Measurements from ENCODE around the gene PSMG4.

Gene PSMG4

DNA sequence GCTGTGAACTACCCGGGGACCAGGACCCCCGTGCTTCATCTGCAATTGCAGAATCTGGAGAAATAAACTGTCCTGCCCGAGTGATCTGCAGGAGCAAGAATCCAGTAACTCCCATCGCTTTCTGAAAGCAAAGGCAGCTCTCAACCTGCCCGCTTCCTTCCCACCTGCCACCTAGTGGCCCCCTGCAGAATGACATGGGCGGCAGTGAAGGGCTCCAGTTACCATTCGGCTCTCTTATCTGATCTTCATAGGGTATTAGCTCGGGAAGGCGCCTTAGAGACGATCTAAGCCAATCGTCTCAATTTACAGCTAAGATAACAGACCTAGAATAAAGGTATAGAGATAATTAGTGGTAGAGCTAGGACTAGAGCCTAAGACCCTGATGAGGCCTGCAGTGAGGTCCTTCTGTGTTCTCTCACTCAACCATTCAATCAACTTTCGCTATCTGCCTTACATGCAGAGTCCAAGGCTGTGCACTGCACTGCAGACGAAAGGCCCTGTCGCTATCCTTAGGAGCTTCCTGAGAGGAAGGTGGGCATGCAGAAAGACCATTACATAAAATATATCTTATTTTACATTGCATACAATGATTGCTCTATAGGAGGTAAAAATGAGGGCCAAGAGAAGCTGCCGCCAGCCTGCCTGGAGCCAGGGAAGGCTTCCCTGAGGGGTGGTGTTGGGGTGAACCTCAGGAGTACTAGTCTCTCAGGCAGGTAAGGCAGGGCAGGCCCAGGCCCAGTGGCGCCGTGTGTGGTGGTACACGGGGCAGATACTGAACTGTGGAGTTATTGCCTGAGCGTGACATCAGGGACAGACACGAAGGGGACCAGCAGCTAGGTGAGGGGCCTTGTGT, 7.1 kb upstream of the PSMG4 start:
- DNase-seq (ENCODE audit: low read depth in 2 of 2) = peak; percentile 74 to 78

DNA sequence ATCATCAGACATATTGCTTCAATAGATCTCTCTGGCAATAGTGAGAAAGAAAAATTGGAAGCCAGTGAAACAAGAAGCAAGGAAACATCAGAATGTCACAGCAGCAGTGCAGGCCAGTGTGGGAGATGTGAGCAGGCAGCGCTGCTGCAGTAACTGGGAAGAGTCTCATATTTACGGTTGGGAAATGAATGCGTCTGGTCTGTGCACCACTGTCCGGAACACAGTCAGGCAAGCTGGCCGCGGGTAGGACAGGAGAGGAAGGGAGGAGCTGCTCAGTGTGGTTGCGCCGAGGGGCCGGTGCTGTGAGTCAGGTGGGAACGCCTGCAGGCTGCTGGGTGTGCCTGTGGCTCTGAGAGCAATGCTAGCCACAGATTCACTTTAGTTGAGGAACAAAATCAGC, 6.4 kb upstream of the PSMG4 start:
- no peak for DNase-seq (ENCODE audit: low read depth in 2 of 2)

DNA sequence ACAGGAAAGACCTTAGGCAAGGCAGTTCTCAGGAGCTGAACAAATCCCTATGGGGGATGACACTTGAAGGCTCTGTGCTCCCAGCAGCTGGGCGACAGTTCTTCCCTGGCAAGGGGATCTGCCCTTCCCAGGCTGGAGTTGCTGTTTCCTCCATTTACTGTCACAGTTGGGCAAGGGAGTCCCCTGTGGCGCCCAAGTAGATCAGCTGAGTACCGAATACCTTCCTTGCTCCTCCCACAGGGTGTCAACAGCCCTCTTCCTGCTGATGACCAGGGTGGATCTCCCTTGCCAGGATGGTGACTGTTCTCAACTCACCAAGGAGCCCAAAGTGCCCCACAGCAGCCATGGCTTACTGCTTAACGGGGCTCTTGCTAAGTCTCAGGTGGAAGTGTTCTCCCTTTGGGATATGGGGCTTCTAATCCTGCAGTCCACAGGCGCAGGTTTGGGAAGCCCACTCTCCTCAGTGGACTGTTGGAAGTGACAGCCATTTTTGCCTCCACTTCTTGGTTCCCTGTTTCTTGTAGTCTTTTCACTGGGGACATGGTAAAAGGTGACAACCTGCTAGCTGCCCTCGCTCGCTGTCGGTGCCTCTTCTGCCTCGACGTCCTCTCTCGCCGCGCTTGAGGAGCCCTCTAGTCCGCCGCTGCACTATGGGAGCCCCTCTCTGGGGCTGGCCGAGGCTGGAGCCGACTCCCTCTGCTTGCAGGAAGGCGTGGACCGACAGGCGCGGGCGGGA, 5.7 kb upstream of the PSMG4 start:
- DNase-seq (ENCODE audit: low read depth in 2 of 2) = no peak

DNA sequence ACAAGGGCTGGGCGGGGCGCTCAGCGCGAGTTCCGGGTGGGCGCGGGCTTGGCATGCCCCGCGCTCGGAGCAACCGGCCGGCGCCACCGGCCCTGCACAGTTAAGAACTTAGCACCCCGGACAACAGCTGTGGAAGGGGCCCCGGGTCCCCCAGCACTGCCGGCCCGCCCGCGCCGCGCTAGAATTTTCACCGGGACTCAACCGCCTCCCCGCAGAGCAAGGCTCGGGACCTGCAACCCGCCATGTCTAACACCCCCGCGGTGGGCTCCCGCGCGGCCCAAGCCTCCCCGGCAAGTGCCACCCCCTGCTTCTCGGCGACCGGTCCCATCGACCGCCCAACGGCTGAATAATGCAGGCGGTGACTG, 5.2 kb upstream of the PSMG4 start:
- DNase-seq (ENCODE audit: low read depth in 2 of 2) = no peak

DNA sequence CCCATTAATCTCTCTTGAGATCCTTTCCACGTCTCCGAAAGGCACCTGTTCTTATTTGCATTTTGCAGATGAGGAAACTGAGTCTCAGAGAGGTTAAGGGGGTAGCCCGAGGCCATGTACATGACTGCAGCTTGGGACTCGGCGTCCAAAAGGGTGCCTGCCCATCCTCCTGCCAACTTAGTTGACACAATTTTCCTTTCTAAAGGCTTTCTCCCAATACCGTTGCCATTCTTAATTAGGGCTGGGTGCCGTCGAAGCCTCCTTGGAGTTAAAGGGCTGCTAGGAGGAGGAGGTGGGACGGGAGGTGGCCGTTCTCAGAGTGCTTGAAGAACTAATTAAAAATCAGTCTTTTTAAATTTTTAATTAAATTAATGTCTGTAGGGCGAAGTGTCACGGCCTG, 546 bp upstream of the PSMG4 start:
- no peak for DNase-seq (ENCODE audit: low read depth in 2 of 2)

DNA sequence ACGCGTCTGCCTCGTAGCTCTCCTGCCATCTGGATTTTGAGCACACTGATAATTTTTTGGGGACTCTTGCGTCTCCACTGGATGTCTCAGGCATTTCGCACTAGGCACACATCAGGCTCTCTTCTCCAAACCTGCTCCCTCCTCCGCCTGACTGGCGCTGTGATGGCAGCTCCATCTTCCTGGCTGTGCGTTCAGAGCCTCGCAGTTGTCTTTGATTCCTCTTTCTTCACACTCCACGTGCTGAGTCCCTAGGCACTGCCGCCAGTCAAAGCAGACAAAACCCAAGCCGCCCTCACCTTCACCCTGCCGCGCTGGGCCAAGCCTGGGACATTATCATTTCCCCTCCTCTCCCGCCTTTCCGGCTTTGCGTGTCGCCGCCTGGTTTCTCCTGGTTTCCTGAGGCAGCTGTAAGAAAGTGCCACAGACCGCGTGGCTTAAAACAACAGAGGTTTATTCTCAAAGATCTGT, 778 bp downstream of the PSMG4 start:
- DNase-seq (ENCODE audit: low read depth in 2 of 2) = peak in 1 of 2 donors; percentile 16

DNA sequence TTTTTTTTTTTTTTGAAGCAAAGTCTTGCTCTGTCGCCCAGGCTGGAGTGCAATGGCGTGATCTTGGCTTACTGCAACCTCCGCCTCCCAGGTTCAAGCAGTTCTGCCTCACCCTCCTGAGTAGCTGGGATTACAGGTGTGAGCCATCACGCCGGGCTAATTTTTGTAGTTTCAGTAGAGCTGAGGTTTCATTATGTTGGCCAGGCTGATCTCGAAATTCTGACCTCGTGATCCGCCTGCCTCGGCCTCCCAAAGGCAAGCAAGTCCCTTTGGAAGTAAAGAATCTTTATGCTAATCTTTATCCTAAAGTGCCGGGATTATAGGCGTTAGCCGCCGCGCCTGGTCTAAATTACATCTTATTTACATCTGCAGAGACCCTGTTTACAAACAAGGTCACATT, 1.5 kb downstream of the PSMG4 start:
- DNase-seq (ENCODE audit: low read depth in 2 of 2) = no peak

DNA sequence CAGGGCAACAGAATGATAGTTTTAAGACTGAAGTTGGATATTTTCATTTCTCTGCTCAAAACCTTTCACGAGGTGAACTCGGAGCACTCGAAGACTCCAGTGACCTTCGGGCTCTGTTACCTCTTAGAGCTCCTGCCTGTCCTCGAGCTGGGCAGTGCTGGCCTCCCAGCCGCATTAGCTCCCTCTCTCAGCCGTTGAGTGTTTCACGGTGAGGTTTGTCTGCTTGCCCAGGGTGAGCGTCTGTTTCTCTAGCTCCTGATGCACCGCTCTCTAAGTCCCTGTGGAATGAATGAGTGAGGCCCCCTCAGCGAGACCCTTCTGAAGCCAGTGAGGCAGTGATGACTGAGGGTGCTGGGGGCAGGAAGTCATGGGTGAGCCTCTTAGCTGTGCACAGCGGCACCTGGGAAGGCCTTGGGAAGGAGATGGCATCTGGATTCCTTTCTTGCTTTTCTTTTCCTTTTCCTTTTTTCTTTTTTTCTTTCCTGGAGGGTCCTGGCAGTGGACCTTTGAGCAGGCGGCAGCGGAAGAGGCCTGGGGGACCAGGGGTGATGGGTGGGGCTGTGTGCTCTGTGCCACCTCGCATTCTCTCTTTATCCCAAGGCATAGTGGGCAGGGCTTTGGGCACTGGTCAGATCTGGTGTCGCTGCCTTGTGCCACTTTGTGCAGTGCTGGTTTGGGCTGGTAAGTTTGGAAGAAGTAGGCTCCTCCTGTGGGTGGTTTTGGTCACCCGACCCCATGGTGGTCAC, 2.2 kb downstream of the PSMG4 start:
- DNase-seq (ENCODE audit: low read depth in 2 of 2) = no peak

DNA sequence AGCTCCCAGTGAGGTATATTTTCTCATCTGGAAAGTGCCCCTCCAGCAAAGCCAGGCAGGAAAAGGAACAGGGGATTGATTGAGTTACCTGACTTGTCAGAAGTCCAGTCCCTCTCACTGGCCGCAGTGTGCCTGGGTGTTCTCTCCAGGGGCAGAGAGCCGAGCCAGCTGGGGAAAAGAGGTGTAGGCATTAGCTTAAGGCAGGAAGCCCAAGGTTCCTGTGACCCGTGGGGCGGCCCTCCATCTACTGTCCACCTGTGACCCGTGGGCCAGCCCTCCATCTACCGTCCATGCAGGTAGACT, 2.7 kb downstream of the PSMG4 start:
- DNase-seq (ENCODE audit: low read depth in 2 of 2) = no peak

DNA sequence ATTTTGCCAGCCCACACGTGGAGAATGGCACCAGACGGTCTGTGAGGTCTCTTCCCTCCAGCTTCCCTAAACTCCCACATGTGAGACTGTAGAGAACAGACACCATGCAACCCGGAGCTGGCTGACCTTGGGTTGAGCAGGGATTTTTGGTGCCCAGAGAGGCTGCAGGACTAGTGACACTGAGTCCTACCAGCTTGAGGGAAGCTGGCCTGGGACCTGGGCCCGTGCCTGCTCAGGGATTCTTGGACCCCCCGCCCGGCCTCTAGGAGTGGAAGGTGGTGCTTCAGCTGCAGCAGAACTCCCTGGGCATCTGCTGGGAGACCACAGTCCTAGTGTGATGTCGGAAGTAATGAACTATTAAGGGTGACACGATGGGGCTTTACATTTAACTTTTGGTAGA, 3.2 kb downstream of the PSMG4 start:
- no peak for DNase-seq (ENCODE audit: low read depth in 2 of 2)

DNA sequence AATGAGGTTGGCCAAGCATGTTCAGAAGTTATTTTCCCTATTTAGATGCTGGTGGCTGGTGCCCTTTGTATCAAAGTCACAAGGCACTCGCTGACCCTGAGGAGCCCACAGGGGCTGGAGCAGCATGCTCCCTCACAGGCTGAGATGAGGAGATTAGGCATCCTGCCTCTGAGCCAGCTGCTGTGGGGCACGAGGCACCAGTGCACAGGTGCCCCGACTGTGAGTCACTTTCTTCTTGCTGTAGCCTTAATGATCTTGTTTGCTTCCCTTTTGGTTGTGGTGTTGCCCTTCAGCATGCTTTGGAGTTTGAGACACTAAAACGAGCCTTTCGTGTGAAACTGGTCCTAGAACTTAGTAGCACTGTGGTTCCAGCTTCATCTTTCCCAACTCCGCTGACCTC, 4.3 kb downstream of the PSMG4 start:
- no peak for DNase-seq (ENCODE audit: low read depth in 2 of 2)

DNA sequence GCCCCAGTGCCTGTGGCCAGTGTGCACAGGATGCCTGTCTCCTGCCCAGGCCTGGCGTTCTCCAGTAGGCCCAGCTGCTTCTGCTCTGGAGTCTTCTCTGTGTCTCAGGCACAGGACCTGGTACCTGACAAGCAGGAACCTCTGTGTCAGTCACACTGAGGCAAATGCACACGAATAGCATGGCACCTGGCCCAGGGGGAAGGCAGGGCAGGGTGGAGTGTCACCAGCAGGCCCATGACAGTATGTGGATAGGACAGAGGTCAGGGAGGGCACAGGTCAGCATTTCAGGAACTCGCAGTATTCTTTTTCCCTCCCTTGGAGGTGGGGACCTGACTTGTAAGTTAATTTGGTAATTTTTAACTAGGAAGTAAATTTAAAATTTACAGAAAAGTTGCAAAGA, 5.6 kb downstream of the PSMG4 start:
- no peak for DNase-seq (ENCODE audit: low read depth in 2 of 2)

DNA sequence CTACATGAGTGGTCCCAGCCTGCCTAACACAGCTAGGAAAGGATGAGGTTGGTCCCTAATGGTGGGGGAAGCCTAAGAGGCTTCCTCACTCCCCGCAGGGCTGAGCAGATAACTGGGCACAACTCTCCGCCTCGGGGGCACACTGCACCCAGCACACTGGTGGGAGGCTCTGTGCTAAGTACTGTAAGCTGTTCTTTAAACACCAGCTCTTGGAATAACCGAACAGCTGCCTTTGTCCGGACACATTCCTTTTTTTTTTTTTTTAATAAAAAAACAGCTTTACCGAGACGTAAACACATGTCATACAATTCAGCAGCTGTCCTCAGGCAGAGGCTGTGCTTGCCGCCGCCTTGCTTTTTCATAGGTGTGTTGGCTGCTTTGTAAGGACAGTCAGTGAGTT, 6.9 kb downstream of the PSMG4 start:
- DNase-seq (ENCODE audit: low read depth in 2 of 2) = no peak

DNA sequence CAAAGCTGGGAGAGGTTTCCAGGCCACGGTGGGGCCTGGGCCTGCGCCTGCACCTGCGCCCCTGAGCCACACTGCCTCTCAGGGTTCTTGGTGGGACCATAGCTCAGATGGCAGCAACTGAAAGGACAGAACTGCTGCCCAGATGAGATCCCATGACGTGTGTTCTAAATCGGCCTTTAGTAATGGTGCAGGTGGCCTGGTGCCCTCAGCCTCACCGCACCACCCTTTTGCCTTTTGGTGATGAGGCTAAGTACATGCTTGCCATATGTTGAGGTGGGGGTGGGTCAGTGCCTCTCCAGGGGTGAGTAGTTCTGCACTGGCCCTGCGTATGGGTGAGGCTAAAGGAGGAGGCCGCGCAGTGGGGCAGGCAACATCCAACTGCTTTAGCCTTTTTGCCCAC, 7.4 kb downstream of the PSMG4 start:
- no peak for DNase-seq (ENCODE audit: low read depth in 2 of 2)

DNA sequence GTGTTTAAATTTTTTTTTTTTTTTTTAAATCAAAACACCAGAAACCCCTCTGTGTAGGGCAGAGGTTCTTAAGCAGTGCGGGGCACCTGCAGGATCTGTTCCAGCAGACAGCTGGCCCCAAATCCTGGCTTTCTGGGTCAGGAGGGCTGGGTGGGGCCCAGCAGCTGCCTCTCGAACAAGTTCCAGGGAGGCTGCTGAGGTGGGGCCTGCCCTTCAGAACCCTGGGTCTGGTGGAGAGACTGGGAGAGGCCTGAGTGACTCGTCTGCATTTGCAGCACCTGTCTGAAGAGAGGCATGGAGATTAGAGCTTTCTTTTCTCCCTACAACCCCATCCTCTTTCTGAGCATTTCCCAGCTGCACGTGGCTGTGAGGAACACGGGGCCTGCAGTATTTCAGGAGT, 8.4 kb downstream of the PSMG4 start:
- no peak for DNase-seq (ENCODE audit: low read depth in 2 of 2)

DNA sequence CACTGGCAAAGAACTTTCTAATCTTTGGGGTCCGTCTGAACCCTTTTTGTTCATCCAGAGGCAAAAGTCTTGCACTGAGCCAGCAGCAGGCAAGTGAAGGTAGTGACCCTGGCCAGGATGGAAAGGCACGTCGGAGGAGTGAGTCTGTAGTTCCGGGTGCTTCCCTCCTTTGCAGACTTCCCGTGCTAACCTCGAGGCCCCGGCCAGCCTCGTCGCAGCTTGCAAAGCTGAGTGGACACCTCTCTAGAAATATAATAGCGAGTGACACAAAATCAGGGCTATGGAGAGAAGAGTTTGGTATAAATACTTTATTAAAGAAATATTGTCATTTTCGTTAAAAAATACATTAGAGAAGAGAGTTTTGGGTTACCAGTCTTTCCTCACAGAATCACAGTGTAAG, 9.9 kb downstream of the PSMG4 start:
- DNase-seq (ENCODE audit: low read depth in 2 of 2) = no peak

DNA sequence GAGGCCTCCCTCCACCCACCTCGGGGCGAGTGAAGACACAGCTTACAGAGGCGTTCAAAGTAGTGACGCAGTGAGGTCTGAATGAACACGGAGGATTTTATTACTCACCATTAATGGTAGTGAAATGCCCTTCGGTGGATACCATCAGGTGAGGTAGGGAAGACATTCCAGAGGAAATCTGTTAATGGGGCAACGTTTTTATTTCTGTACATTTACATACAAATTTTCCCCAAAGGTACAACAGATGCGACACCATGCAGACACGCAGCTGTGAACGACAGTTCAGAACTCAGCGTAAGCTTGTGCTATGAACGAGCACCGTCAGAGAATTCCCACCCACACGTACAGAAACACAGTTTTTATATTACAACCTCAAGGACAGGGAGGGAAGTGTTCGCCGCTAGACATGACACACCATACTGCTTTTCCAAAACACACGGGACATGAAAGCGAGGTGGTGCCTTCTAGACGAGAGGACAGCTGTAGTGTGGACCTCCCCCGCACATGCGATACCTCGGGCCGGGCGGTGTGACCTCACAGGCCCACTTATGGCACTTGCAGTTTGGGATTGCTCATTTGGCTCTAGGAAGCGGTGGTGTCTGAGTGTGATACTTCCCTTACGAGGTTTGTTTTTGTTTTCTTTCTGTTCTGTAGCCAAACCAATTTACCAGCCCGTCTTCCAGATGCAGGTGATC, 10.7 kb downstream of the PSMG4 start:
- DNase-seq (ENCODE audit: low read depth in 2 of 2) = peak in 1 of 2 donors; percentile 19

DNA sequence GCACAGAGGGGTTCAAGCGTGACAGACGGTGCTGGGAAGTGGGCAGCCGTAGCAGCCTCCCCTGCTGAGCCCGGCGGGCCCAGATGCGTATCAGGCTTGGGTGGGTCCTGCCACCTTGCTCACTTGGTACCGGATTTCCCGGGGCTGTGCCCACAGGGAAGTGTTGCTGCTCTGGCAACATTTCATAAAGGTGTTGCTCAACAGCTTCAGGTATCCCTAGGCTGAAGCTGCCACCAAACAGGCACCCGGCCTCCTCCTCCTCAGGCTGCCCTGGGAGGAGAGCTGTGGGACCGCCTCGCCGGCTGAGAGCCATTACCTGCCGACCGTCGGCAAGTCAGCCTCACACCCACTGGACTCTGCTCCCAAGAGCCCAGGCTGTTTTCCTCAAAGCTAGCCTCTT, 11.5 kb downstream of the PSMG4 start:
- DNase-seq (ENCODE audit: low read depth in 2 of 2) = no peak

DNA sequence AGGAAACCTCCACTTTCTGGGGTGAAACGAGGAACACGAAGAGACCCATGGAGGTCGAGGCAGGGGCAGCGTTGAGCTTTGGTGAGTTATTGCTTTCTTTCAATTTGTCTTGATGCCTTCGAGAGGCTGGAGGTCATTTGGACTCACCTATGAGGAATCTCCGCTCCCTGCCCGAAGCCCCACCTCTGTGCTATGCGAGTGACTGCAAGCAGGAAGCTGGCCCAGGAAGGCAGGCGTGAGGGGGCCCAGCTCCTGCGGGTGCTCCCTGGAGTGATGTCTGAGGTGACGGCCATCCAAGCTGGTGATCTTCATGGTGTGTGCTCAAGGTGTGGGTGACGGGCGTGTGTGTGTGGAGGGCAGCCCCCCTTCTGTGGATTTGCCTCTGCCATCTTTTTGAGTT, 13.0 kb downstream of the PSMG4 start:
- no peak for DNase-seq (ENCODE audit: low read depth in 2 of 2)

DNA sequence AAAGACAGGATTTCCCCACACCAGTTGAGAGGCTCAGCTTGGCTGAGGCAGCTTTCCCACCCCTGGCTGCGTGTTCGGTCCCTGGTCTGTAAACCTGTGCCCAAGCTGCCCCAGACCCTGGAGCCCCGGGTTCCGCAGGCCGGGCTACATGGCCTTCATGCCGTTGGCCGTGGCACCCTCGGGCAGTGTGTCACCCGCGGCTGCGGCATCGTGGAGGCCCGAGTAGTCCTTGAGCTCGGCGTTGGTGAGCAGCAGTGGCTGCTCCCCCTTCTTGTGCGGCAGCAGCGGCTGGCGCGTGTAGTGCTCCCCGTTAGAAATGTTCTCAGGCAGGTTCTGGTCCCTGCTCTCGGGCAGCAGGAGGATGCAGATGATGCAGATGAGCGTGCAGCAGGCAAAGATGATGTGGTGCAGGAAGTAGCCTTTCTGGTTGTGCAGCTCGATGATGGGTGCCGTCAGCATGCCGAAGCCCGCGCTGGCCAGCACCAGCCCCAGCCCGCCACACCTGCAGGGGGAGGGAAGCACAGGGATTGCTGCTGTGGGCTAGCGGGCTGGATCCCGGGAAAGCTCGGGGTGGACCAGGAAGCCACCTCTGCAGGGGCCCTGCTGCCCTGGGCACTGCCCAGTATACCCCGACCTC, 14.3 kb downstream of the PSMG4 start:
- no peak for DNase-seq (ENCODE audit: low read depth in 2 of 2)

DNA sequence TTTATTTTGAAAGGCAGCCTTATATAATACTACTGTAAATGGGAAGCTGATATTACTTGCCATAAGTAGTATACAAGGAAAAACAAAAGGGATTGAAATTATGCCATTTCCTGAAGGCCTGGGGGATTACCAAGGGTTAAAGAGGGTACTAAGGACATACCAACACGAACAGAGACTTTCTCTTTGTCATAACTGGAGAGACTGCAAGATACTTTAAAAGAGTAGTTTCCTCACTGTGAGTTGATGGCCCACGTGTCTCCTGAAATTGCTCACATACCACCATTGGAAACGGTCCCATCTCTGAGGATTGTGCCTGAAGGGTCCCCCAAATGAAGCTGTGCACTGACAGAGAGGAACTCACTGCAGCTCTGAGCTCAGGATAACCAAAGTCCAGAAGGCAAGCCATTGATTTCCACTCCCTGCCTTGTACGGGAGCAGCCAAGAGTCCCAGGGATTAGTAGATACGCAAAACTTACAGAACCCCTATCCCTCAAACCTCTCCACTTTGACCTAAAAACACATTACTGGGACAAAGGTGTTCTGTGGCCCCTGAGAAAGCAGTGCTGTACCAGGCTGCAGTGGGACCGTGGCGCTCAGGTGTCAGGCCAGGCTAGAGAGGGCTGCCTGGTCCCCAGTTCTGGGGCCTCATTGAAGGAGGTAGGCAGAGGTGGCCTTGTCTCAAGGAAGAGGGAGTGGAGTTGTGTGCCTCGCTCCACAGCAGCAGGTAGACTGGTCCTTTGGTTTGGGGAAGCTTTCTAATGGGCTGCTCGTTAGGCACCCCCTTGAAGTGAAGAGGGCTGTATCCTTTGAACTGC, 15.2 kb downstream of the PSMG4 start:
- DNase-seq (ENCODE audit: low read depth in 2 of 2) = no peak
